Testis (tissue), 3 donors: ENCODE results near the gene FAN1. TPM values are rescaled to one million over a fixed set of nuclear protein-coding genes. Genes with fewer than 3 reads are reported as not detected.

Experiments
- DNase-seq: peaks from one replicate; pipeline ENCODE4 v3.0.0-alpha.2; 2019
- H3K27ac ChIP-seq, 2 donors: fragments of 200-600 bp; sonication (generic); one replicate each; pipeline ENCODE4 v1.5.1; 2019
- H3K27me3 ChIP-seq: fragments of 200-600 bp; sonication (generic); one replicate; pipeline ENCODE4 v1.5.1; 2019
- H3K36me3 ChIP-seq: fragments of 200-600 bp; sonication (generic); one replicate; pipeline ENCODE4 v1.5.1; 2017; ENCODE audit warnings: low read depth; ENCODE audit errors: missing control alignments
- H3K4me1 ChIP-seq: fragments of 200-600 bp; sonication (generic); one replicate; pipeline ENCODE4 v1.5.1; 2019
- H3K4me3 ChIP-seq, 2 donors: fragments of 200-600 bp; sonication (generic); one replicate each; pipeline ENCODE4 v1.5.1; 2017 to 2019
- H3K9me3 ChIP-seq: fragments of 200-600 bp; sonication (generic); one replicate; pipeline ENCODE4 v1.5.1; 2017
- POLR2A ChIP-seq: fragments of 450-650 bp; IDR thresholded peaks from one replicate; pipeline ENCODE4 v1.6.1; 2017; ENCODE audit warnings: antibody characterized with exemption, mild to moderate bottlenecking, moderate library complexity
- WGBS, 2 donors: methylation state at CpG; one replicate each; pipeline ENCODE4 v1.1.5; 2018; 5-methylcytosine and 5-hydroxymethylcytosine counted together
- intact Hi-C: fragments of 100-400 bp; cut with DNase I; formaldehyde crosslinking; loops from one replicate; pipeline ENCODE4 v1.15.1; 2023; ENCODE audit warnings: low total_unique reads
- polyA plus RNA-seq: library from polyadenylated mRNA; stranded (reverse); fragments of 350-450 nt; fragmentation: Illumina TruSeq; extraction: RNeasy Lipid Tissue Mini Kit (QIAGEN cat#74804); gene quantifications from one replicate; pipeline ENCODE4 v1.2.3, GENCODE V29; 2014; ENCODE audit warnings: low read depth, low replicate concordance; ENCODE audit not compliant: insufficient read depth
- total RNA-seq, 2 donors: library from RNA; depleted of rRNA; stranded (reverse); fragments of >200 nt; gene quantifications; one replicate each; pipeline ENCODE4 v1.2.3, GENCODE V29; 2016
- TF ChIP-seq, protein P1 (sequence below), 3 experiments: fragments of 450-650 bp in 2 of 3; fragments of 200-600 bp in 1 of 3; sonication (generic) in 1 of 3; IDR thresholded peaks; one replicate each; pipeline ENCODE4 v1.5.1; 2016 to 2019; ENCODE audit warnings: antibody characterized with exemption in 3 of 3, mild to moderate bottlenecking in 2 of 3, moderate library complexity in 1 of 3

FAN1 gene
- total and polyA plus RNA-seq, 3 donors from 2014 or later = 22.5 to 29.1 (median 24.0) TPM

DNA sequence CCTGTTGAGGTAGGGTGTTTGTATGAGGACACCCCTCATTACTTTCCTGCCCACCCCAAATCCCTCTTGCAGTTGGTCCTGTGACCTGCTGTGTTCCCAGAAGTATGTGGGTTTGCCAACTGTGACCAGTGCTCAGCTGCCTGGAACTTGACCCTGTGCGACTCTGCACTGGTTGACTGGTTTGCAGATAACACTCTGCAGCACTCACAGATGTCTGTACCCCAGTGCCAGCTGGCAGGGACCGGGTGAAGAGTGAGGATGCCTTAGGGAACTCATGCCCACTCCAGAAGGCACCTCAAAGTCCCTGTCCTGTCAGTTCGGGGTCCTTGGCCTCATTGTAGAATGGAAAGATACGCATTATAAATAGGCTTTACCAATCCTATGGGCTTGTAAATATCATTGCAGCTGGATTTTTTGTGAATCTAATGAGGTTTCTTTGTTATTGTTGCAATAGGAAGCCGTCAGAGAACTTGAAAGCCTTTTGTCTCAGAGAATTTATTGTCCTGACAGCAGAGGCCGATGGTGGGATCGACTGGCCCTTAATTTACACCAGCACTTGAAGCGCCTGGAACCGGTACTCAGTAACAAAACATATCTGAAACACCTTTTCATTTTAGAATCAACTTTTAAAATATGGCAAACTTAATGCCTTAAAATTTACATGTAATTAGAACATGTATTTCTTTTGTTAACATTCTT is 18.2 kb downstream of the FAN1 start:
- 70 to 82% methylated on average over 8 to 9 of the region's 9 CpGs for WGBS, 2 donors
- intact Hi-C loops = no loop called here

DNA sequence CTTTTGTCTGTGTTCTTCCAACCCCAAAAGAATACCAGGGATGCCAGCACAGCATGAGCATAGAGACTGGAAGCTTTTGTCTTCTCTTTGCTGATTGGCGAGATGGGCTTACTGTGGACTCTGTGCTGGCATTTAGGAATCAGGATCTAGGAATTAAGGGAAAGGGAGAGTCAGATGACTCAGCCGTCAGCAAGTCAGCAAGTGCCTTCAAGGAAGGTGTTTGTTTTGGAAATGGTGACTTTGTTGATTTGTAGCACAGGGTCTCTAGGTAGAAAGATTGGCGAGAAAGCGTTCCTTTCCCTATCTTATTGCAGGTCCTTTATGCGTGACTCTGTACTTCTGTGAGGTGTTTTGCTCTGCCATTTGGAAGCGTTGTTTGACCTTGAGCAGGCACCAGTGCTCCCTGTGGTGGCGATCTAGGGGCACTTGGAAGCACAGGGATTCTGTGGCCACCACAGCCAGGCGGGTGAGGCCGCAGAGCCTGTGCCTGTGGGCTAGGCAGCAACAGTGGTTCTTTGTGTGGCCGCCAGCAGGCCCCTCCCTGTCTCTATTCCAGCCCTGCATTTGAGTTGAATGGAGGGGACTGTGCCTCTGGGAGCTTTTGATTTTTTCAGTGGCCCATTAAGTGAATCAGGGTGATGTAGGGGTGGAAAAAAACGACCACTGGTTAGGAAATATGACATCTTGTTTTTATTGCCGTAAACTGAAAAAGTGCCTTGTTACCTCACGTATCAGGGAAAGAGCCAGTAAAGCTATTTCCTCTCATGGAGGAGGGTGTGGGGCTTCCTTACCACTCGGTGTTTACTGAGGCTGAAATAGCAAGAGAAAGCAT is 19.0 kb downstream of the FAN1 start:
- Histone ChIP-seq H3K9me3 (no peaks in the 10 kb centered on the region), H3K27ac (no peak overlapping the region), H3K36me3 (no peaks in the 10 kb centered on the region), H3K27me3 (no peaks in the 10 kb centered on the region), H3K4me3 (no peak overlapping the region), H3K4me1 (peaks cover 2% of the 10 kb centered on the region)
- 79 to 80% methylated on average over 14 of the region's 14 CpGs for WGBS, 2 donors
- intact Hi-C loops = no loop called here
- DNase-seq = no peak
- TF ChIP-seq POLR2A = no peak
- TF ChIP-seq, protein P1, sequence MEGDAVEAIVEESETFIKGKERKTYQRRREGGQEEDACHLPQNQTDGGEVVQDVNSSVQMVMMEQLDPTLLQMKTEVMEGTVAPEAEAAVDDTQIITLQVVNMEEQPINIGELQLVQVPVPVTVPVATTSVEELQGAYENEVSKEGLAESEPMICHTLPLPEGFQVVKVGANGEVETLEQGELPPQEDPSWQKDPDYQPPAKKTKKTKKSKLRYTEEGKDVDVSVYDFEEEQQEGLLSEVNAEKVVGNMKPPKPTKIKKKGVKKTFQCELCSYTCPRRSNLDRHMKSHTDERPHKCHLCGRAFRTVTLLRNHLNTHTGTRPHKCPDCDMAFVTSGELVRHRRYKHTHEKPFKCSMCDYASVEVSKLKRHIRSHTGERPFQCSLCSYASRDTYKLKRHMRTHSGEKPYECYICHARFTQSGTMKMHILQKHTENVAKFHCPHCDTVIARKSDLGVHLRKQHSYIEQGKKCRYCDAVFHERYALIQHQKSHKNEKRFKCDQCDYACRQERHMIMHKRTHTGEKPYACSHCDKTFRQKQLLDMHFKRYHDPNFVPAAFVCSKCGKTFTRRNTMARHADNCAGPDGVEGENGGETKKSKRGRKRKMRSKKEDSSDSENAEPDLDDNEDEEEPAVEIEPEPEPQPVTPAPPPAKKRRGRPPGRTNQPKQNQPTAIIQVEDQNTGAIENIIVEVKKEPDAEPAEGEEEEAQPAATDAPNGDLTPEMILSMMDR (IDR thresholded peaks at IDR 0.05) = no peak

More for the DNA sequence above, 18.2 kb downstream of the FAN1 start:
- Histone ChIP-seq H3K27ac (no peak overlapping the region), H3K4me3 (no peak overlapping the region), H3K4me1 (peaks cover 1% of the 10 kb centered on the region), H3K27me3 (no peaks in the 10 kb centered on the region), H3K36me3 (no peaks in the 10 kb centered on the region), H3K9me3 (no peaks in the 10 kb centered on the region)
- DNase-seq = no peak
- TF ChIP-seq POLR2A = no peak
- TF ChIP-seq, protein P1 (IDR thresholded peaks at IDR 0.05) = no peak

DNA sequence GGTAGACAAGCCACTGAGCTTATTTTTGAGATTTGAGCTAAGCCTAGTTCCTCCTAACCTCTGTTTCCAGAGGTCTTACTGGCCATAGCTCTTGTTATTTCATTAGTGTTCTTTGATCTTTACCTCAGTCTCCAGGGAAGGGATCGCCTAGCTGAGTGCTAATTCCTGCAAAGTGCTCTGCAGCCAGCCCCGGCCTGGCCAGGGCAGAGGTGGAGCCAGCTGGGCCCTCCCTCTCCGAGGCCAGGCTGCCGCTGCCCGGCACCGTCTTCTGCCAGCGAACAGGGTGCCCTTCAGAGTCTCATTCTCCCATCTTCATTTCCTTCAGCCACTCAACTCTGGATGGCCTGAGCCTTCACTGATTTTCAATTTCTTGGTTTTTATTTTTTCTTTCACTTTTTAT is 19.7 kb downstream of the FAN1 start:
- intact Hi-C loops = no loop called here
- no peaks in the 10 kb centered on the region for H3K36me3 ChIP-seq
- WGBS, 2 donors = 77 to 94% methylated on average over 7 of the region's 7 CpGs
- peaks cover 2% of the 10 kb centered on the region for H3K4me1 ChIP-seq
- no peaks in the 10 kb centered on the region for H3K27me3 ChIP-seq
- no peak for DNase-seq
- H3K4me3 ChIP-seq = no peak overlapping the region
- TF ChIP-seq POLR2A = no peak
- TF ChIP-seq, protein P1 (IDR thresholded peaks at IDR 0.05) = no peak
- no peak overlapping the region for H3K27ac ChIP-seq
- no peaks in the 10 kb centered on the region for H3K9me3 ChIP-seq

DNA sequence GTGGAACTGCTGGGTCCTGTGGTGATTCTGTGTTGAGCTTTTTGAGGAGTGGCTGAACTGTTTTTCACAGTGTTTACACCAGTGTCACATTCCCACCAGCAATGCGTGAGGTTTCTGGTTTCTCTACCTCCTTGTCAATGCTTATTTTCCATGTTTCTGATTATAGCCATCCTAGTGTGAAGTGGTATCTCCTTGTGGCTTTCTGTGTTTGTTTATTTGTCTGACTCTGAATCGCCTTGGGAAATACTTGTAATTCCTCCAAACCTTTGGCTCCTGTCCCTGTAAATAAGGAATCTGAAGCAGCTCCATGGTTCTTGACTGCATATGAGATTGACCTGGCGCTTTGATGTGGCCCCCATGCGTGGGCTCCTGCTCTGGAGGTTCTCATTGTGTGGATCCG is 20.6 kb downstream of the FAN1 start:
- Histone ChIP-seq H3K9me3 (no peaks in the 10 kb centered on the region), H3K4me3 (no peak overlapping the region), H3K36me3 (no peaks in the 10 kb centered on the region), H3K27ac (no peak overlapping the region), H3K27me3 (no peaks in the 10 kb centered on the region), H3K4me1 (peaks cover 2% of the 10 kb centered on the region)
- DNase-seq = no peak
- intact Hi-C loops = no loop called here
- WGBS, 2 donors = 74 to 80% methylated on average over 4 to 5 of the region's 5 CpGs
- TF ChIP-seq, protein P1 (IDR thresholded peaks at IDR 0.05) = no peak
- TF ChIP-seq POLR2A = no peak
